ENCODE data around the gene LIMK1.

DNA sequence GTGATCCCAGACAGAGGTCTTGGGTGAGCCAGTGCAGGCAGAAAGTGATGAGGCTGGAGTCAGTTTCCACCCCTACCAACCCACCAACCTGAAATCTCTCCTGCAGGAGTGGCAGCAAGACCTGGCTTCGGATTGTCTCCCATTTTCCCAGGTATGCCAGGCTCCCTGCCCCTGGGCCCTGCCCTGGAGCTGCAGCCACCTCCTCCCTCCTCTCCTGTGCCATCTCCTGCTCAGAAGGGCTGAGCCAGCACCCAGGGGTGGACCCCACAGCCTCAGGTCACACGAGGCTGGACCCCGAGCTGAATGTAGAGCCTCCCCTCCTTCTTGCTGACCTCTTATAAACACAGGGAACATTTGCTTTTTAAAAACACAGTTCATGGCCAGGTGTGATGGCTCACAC is 17.0 kb upstream of the LIMK1 start:
- TF ChIP-seq POLR2A (IDR thresholded peaks at IDR 0.05; ENCODE audit: low read length): no peak
- TF ChIP-seq GATA1 (IDR thresholded peaks at IDR 0.05; ENCODE audit: low read depth, low read length): no peak
